Tibial nerve (tissue), 4 donors: ENCODE results near the gene PARP8.

Experiments used
- CTCF ChIP-seq, 5 experiments: fragments of 200-600 bp in 3 of 5; fragments of 450-650 bp in 2 of 5; sonication (generic) in 3 of 5; IDR thresholded peaks; one replicate each; pipeline ENCODE4 v1.5.1; 2016 to 2019; ENCODE audit warnings: antibody characterized with exemption in 5 of 5, mild to moderate bottlenecking in 3 of 5, moderate library complexity in 2 of 5
- EP300 ChIP-seq, 2 donors: sonication (generic); formaldehyde crosslinking; IDR thresholded peaks; one replicate each; pipeline ENCODE4 v1.6.1; 2017; ENCODE audit warnings: antibody characterized with exemption in 2 of 2, mild to moderate bottlenecking in 1 of 2
- POLR2A ChIP-seq, 2 donors: fragments of 450-650 bp; IDR thresholded peaks; one replicate each; pipeline ENCODE4 v1.6.1; 2017; ENCODE audit warnings: antibody characterized with exemption in 2 of 2, mild to moderate bottlenecking in 2 of 2, moderate library complexity in 2 of 2

- no peak for TF ChIP-seq POLR2A (IDR thresholded peaks at IDR 0.05)
- TF ChIP-seq CTCF (IDR thresholded peaks at IDR 0.05), result no peak
- no peak for TF ChIP-seq EP300 (IDR thresholded peaks at IDR 0.05)
These were observed 215.0 kb downstream of the PARP8 start for GRCh38 chr5:50881407-50881806.
